ENCODE measurements around the gene IFI27.

DNA sequence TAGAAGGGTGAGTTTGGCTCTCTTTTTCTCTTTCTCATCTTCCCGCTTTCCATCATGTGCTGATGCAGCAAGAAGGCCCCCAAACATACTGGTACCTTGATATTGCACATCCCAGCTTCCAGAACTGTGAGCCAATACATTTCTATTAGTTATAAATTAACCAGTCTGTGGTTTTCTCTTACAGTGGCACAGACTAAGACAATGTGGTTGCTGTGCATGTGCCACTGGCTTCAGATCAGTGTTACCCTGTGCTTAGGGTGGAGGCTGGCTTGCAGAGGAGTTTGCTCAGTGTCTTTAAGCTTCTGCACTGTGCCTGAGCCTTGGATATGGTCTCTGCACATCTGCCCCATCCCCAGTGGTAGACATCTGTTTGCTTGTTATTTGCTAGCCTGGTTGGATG, 13.3 kb downstream of the IFI27 start:
- TF ChIP-seq, protein P1, sequence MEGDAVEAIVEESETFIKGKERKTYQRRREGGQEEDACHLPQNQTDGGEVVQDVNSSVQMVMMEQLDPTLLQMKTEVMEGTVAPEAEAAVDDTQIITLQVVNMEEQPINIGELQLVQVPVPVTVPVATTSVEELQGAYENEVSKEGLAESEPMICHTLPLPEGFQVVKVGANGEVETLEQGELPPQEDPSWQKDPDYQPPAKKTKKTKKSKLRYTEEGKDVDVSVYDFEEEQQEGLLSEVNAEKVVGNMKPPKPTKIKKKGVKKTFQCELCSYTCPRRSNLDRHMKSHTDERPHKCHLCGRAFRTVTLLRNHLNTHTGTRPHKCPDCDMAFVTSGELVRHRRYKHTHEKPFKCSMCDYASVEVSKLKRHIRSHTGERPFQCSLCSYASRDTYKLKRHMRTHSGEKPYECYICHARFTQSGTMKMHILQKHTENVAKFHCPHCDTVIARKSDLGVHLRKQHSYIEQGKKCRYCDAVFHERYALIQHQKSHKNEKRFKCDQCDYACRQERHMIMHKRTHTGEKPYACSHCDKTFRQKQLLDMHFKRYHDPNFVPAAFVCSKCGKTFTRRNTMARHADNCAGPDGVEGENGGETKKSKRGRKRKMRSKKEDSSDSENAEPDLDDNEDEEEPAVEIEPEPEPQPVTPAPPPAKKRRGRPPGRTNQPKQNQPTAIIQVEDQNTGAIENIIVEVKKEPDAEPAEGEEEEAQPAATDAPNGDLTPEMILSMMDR (IDR thresholded peaks at IDR 0.05), result no peak
- TF ChIP-seq POLR2A (IDR thresholded peaks at IDR 0.05) (no peak), POLR2AphosphoS5 (IDR thresholded peaks at IDR 0.05) (no peak), EP300 (IDR thresholded peaks at IDR 0.05) (no peak)

All from gastroesophageal sphincter (tissue), 3 donors.